Loucy (cell line): ENCODE measurements around the gene SPEG.

ENCODE experiments used
- CTCF ChIP-seq: fragments of 200-600 bp; sonication (generic); conservative IDR thresholded peaks from 2 replicates; pipeline ENCODE4 v1.5.1; 2014; ENCODE audit warnings: mild to moderate bottlenecking, antibody characterized with exemption, low read length
- EZH2phosphoT487 ChIP-seq: fragments of 200-600 bp; IDR thresholded peaks from 2 replicates; pipeline ENCODE4 v1.6.1; 2018; ENCODE audit warnings: antibody characterized with exemption, mild to moderate bottlenecking, moderate library complexity, borderline replicate concordance

- no peak for TF ChIP-seq CTCF
- TF ChIP-seq EZH2phosphoT487: no peak
Measured at GRCh38 chr2:219522111-219523030, 87.7 kb downstream of the SPEG start.
